HG02623 (cell line): ENCODE data around the gene YJU2.
"Not testable (repeated sequence)": the region's sequence is repeated elsewhere in the genome, so short reads cannot be mapped to it uniquely, and the experiment has no call there.

Source experiments
- ATAC-seq: cut with Tn5 transposase; IDR thresholded peaks from one replicate; pipeline ENCODE4 v1.9.1; 2021; ENCODE audit warnings: moderate library complexity; ENCODE audit not compliant: unreplicated experiment

Gene YJU2

DNA sequence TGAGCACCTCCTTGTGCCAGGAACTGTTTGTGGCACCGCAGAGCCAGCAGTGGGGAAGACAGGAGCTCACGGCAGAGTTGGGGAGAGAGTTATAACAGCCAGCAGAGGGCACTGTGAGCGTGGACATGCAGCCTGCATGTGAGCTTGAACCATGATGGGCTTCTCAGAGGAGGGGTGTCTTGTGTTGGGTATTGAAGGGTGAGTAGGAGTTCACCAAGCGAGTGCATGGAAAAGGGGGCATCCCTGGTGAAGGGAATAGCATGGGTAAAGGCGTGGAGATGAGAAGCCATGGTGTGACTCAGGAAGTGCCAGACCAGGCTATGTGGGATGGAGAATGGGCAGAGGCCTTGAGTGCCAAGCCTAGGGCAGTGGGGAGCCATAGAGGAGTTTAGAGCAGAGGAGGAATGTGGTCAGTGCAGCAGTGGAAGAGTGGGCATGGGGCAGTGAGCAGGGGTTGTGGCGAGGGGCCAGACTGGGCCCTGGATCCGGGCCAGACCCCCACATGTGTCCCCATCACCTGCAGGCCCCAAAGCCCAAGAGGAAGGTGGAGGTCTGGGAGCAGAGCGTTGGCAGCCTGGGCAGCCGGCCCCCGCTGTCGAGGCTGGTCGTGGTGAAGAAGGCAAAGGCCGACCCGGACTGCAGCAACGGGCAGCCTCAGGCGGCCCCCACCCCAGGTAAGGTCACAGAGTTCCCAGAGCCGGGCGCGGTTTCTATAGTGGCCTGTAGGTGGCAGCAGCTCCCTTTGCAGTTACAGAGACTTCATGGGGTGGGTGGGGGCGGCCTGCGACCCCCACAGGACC is 20.4 kb downstream of the YJU2 start:
- no peak for ATAC-seq

DNA sequence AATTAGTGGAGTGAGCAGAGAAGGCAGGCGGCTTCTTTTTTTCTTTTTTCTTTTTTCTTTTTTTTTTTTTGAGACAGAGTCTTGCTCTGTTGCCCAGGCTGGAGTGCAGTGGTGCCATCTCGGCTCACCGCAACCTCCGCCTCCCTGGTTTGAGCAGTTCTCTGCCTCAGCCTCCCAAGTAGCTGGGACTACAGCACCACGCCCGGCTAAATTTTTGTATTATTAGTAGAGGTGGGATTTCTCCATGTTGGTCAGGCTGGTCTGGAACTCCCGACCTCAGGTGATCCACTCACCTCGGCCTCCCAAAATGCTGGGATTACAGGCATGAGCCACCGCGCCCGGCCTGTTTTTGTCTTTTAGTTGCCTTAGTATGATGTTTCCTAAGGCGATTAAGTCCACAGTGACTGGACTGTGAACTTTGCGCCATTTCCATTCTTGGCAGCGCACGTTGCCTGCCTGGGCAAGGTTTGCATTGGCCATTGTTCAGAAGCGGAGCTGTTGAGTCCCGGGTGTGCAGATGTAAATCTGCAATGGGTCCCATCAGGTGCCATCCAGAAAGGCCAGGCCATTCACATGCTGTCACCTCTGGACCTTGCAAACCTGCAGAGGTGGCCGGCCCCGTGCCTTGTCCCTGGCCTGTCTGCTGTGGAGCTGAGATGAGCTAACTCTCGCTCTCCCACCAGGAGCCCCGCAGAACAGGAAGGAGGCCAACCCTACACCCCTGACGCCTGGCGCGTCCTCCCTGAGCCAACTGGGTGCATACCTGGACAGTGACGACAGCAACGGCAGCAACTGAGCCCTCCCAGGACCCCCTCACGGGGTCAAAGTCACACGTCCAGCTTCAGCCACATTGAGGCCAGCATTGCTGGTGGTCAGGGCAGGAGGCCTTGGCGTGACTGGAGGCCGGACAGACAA is 21.3 kb downstream of the YJU2 start:
- no peak for ATAC-seq

DNA sequence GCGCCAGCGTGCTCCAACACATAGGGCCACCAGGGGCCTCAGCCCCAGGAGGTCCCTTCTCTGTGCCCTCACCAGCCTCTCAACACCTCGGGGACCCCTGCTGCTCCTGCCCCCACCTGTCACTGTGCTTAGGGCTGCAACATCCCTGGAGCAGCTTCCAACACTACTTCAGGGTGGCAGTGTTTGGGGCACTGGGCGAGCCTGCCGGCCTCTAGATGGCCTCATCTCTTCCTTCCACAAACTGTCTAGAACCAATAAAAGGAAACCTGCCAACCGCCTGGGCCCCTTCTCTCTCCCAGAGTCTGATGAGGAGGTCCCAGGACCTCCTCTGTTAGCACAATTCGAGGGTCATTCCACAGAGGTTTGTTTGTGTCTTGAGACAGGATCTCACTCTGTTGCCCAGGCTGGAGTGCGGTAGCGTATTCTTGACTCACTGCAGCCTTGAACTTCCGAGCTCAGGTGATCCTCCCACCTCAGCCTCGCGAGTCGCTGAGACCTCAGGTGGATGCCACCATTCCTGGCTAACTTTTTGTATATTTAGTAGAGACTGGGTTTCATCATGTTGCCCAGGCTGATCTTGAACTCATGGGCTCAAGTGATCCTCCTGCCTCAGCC is 22.0 kb downstream of the YJU2 start:
- ATAC-seq, result no peak

DNA sequence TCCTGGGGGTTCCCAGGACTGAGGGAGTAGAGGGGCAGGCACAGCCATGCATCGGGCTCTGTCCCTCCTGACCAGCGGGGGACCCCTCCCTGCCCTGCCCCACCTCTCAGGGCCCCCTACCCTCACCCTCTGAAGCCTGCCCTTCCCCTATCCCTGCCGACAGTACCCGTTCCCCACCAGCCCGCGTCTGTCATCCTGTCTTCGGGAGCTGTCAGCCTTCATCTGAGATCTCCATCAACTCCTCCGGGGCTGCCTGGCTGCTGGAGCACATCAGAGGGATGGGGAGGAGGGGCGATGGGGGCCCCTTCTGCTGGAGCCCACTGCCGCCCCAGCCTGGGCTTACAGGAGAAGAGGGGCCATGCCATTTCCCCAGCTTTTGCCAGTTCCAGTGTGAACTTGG is 26.0 kb downstream of the YJU2 start:
- ATAC-seq, result no peak

DNA sequence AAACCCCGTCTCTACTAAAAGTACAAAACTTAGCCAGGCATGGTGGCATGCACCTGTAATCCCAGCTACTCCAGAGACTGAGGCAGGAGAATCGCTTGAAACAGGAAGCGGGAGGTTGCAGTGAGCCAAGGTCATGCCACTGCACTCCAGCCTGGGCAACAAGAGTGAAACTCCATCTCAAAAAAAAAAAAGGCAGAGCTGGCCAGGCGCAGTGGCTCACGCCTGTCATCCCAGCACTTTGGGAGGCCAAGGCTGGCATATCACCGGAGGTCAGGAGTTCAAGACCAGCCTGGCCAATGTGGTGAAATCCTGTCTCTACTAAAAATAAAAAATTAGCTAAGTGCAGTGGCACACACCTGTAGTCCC is 27.4 kb downstream of the YJU2 start:
- ATAC-seq, result not testable (repeated sequence)

DNA sequence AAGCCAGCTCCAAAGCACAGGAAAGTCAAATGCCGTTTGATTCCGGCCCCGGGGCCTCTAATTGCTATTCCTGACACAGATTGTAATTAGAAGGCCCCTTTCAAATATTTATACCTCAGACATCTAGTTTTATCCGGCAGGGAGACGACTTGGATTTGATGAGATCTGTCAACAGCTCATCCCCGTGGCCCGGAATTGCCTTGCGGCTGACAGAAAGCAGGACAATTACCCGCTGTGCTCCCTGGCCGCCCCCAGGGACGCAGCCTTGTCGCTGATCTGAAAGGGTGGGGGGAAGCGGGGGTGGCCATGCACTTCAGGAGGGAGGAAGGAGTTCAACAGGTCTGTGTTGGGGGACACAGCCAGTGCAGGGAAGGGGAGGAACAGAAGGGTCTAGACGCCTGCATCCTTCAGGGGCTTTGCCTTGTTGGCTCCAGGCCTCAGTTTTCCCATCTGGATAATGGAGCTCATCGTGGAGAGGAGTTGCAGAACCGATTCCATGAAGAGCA is 30.4 kb downstream of the YJU2 start:
- no peak for ATAC-seq

DNA sequence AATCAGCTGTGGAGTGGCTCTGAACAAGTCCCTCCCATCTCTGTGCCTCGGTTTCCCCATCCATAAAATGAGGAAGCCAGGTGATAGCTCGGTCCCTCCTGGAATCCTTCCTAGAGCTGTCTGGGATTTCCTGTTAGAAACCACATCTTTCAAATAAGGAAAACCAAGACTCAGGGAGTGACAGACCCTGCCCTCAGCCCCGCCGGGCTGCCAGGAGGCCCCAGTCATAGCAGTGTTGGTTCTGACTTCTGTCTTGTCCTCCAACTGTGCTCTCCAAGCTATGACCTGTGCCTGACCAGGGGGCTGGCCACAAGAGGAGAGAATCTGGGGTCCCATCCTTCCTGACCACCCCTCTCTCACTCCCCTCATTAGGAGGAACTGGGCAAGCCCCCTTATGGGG is 31.1 kb downstream of the YJU2 start:
- no peak for ATAC-seq

DNA sequence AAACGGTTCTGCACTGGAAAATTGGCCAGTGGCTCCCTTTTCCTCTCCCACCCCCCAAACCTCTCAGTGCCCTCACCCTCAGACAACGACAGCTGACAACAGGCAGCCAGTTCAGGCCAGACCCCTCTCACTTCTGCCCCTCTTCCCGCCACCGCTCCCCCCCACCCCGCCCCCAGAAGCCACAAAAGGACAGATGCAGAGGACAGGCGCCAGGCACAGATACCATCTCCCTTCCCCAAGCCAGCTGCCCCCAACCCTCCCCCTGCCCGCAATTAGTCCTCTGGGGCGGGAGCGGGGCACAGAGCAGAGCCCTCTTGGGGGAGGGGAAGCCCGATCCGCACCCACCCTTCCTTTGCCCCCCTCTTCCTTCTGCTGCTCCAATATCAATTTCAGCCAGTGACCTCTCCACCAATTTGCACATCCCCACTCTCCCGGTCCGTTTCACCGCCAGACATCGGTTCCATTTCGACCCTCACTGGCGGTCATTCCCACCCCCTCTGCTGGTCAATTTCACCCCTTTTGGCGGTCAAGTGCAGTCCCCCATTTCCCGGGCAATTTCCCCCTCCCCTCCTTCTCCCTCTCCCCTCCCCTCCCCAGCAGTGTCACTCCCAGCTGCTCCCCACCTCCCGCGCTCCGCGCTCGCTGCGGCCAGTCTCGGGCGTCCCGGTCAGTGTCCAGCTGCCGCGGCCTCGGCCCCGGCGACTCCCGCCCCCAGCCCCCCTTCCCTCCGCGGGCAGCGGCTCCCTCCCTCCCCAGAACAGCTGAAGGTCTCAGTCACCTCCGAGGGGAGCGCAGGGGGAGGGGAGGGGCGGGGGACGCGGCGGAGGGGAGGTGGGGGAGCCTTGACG is 31.8 kb downstream of the YJU2 start, which contains the start of gene SHD:
SHD (plus strand) TSS at position 848 of the 848 bp plus-strand sequence. CDS start 798 bp downstream, outside the sequence.
- no peak for ATAC-seq

DNA sequence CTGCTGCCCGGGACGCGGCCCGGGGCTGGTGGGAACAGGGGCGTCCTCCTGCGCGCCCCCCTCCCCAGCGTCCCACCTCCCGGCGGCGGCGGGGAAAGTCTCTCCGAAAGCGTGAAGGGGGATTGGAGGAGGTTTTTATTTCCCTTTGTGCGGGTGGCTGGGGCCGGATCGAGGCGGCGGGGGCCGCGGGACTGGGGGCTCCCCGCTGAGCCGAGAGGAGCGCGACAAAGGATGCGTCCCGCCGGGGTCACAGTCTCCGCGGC is 32.3 kb downstream of the YJU2 start:
- no peak for ATAC-seq

DNA sequence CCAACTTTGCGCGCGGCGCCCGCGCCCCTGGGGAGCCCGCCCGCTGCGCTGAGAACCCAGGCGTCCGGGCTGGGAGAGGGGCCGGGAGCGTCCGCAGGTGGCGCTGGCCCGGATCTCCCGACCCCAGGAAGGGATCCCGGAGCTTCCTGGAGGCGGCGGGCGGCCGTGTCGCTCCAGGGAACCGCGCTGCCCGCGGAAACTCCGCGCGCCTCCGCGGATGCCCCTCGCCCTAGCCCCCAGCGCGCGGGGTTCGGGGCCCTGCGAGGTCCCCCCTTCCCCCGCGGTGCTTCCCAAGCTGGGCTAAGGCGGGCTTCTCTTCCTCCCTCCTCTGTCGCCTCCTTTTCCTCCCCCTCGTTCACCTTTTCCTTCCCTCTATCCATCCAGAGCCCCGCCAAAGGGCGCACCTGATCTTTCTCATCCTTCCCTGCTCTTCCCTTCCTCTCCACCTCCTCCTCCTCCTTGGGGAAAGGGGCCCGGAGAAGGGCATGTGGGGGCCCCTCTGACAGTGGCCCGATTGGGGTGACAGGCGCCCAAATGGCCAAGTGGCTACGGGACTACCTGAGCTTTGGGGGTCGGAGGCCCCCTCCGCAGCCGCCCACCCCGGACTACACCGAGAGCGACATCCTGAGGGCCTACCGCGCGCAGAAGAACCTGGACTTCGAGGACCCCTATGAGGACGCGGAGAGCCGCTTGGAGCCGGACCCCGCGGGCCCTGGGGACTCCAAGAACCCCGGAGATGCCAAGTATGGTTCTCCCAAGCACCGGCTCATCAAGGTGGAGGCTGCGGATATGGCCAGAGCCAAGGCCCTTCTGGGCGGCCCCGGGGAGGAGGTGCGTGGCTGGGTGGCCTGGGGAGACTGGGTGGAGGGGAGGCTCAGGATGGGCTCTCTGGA is 32.9 kb downstream of the YJU2 start:
- no peak for ATAC-seq

DNA sequence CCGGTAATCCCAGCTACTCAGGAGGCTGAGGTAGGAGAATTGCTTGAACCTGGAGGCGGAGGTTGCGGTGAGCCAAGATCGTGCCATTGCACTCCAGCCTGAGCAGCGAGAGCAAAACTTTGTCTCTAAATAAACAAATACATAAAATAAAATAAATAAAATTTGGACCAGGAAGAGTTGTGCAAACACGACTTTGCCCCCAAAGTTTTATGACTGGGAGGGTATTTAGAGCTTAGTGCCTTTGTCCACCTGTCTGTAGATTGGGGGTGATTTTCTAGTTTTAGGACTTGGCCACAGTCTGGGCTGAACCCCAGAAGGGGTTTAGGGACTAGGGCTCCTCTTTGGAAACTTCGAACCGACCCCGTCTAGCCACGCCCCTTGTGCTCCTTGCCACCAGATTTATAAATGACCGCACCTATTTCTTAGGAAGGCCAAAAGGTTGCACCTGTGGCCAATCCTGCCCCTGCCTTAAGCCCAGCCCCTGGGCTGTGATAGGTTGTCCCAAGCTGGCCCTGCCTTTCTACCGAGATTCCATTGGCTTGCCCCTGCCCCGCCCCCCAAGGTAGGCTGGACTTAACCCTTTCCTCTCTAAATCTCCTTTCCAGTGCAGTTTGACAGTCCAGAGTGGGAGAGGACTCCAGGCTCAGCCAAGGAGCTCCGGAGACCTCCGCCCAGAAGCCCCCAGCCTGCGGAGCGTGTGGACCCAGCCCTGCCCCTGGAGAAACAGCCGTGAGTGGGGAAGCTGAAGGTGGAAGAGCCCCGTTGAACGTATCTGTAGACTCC is 37.5 kb downstream of the YJU2 start:
- ATAC-seq, result no peak

DNA sequence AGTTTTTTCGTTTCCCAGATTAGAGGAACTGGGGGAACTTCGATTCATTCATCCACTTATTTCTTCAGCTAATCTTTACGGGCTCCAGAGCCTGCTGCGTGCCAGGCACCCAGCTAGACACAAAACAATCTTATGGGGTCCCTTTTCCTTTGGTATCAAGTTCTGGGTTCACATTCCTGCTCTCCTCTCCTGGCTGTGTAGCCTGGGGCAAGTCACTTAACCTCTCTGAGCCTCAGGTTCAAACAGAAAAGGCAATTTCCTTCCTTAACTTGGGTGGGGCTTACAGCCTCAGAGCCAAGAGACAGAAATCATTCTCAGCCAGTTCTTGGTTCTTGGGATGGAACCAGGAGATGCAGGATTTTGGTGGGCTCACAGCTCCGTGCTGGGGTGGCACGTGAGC is 38.1 kb downstream of the YJU2 start:
- ATAC-seq, result no peak

DNA sequence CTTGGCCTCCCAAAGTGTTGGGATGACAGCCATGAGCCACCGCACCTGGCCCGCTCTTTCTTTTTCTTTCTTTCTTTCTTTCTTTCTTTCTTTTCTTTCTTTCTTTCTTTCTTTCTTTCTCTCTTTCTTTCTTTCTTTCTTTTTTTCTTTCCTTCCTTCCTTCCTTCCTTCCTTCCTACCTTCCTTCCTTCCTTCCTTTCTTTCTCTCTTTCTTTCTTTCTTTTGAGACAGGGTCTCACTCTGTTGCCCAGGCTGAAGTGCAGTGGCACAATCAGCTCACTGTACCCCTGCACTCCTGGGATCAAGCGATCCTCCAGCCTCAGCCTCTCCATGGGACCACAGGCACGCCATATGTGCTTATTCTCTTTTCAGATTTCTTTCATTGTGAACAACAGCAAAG is 39.3 kb downstream of the YJU2 start:
- not testable (repeated sequence) for ATAC-seq

DNA sequence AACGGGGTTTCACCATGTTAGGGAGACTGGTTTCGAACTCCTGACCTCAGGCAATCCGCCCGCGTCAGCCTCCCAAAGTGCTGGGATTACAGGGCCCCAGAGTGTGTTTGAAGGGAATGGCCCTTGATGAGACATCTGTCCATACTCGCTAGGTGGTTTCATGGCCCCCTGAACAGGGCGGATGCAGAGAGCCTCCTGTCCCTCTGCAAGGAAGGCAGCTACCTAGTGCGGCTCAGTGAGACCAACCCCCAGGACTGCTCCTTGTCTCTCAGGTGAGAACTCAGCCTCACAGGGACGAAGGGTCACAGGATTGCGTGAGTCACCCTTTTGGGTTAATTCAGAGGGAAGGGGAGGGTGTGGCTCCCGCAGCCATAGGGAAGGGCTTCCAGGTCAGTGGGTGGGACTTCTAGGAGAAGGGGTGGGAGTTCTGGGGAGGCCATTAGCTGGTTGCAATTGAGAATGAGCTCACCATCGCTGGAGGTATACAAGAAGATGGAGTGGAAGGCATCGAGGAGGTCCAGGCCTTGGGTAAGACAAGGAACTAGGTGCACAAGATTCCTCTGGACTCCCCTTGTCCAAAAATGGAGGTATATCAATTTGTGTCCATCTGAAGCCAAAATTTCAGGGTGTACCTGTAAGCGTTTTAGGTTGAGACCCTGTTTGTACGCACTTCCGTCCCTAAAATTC is 41.4 kb downstream of the YJU2 start:
- no peak for ATAC-seq

DNA sequence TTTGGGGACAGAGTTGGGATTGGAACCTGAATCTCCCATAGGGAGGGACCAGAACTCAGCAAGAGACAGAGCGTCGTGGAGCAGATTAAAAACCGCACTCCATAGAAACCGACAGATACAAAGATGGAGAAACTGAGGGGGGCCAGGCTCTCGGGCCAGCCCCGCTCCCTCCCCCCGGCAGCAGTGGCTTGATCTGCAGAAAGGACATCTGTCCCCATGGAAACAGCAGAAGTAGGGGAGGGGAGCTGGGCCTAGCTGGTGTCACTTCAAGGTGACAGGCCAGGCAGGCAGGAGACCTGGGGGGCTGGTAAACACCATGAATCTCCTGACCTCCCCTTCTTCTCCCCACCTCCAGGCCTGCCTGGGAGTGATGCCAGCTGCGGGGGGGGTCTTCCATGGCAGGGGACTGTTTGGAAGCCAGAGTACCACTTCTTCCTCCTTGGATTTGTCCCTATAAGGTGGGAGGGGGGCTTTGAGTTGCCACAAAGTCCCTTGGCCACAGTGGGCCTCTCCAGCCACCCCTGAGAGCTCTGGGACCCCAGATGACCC is 44.4 kb downstream of the YJU2 start:
- no peak for ATAC-seq

DNA sequence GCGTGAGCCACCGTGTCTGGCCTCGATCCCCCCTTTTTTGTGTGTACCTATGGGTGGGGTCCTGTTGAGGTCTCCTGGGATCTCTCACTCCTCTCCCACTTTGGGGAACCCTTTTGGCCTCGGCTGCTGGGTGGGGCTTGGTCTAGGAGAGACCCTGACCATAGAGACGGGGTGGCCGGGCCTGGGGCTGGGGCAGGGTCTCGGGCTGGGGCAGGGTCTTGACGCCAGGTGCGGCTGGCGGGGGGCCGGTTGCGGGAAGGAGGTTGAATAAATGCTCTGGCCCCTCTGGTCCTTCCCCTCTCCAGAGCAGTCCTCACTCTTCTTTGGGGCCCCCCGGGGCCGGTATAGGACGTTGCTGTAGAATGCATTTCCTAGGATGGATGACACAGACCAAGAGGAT is 45.6 kb downstream of the YJU2 start:
- ATAC-seq, result no peak

DNA sequence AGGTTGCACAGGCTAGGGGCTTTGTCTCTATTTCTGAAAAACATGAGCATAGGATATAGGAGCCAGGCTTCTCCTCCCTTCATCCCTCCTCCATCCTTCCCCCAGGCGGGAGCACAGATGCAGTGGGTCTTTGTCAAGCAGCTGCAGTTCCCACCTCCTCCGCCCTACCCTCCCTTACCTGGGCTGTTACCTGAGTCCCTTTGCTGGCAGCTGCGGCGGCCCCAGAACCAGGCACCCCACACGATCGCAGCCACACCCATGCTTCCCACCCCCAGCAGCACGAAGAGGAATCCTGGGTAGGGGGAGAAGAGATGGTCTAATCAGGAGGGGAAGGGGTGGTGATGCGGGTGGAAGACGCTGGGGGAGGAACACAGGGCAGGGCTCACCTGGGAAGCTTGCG is 47.5 kb downstream of the YJU2 start:
- ATAC-seq, result no peak
